ENCODE data around the gene KRT33B. TPM values are rescaled to one million over a fixed set of nuclear protein-coding genes. Genes with fewer than 3 reads are reported as not detected.

The KRT33B gene
- total RNA-seq, 1 donor from 2014 or later: not detected

DNA sequence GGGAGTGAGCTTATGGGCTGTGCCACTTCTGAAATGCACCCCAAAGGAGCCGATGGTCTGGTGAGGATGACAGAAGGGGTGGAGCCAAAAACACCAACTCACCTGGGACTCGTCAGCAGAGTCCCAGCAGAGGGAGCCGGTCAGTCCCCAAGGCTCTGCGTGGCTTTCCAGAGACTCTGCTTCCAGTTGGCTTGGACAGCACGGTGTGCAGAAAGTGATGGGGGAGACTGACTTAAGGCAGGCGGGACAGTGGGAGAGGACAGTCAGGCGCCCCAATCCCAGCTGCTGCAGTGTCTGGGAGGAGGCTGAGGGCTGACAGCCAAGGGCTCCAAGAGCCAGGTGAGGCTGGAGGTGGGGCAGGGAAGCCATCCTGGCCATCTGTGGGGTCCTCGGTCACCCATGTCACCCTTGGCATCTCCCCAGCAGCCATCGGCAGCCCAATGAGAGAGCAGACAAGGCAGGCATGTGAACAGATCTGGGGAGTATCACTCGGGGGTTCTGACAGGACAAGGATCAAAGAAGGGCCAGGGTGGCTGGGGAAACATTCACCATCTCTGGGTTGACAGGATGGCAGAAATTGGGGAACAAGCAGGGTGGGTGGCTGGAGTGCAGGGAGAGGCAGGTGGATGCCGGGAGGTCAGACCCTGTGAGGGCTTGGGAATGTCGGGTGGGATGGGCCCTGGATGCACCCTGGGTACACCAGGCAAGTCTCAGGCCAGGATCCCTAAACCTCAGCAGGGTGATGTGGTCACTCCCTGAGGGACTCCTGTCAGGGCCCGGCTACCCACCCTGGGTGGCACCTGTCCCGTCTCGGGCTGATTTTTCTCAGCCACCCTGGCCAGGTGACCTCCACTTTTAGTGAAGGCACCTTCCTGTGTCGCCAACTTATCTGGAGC is 45.2 kb downstream of the KRT33B start:
- no peaks in the 10 kb centered on the region for H3K4me1 Mint-ChIP-seq
- H3K4me3 Mint-ChIP-seq: no peak overlapping the region
- TF ChIP-seq CTCF (IDR thresholded peaks at IDR 0.05): no peak
- CTCF ChIA-PET: interaction anchor here (1.3 kb wide), 1 partner anchor 414 kb away, joined by 3 read pairs; no protein-coding TSS in a partner anchor
- H3K27ac Mint-ChIP-seq: no peak overlapping the region
- H3K36me3 Mint-ChIP-seq (ENCODE audit: low read depth): no peaks in the 10 kb centered on the region
- intact Hi-C loops (cut with micrococcal nuclease): loop anchor here (5.0 kb wide), 3 partner anchors 202 to 702 kb away; partner anchors contain the start of gene KRTAP4-12
- no peaks in the 10 kb centered on the region for H3K27me3 Mint-ChIP-seq
- POLR2A ChIA-PET: no interaction called here
- H3K9me3 Mint-ChIP-seq: peaks cover 13% of the 10 kb centered on the region
- ATAC-seq (ENCODE audit: low read depth) (no peak), DNase-seq (no peak)

DNA sequence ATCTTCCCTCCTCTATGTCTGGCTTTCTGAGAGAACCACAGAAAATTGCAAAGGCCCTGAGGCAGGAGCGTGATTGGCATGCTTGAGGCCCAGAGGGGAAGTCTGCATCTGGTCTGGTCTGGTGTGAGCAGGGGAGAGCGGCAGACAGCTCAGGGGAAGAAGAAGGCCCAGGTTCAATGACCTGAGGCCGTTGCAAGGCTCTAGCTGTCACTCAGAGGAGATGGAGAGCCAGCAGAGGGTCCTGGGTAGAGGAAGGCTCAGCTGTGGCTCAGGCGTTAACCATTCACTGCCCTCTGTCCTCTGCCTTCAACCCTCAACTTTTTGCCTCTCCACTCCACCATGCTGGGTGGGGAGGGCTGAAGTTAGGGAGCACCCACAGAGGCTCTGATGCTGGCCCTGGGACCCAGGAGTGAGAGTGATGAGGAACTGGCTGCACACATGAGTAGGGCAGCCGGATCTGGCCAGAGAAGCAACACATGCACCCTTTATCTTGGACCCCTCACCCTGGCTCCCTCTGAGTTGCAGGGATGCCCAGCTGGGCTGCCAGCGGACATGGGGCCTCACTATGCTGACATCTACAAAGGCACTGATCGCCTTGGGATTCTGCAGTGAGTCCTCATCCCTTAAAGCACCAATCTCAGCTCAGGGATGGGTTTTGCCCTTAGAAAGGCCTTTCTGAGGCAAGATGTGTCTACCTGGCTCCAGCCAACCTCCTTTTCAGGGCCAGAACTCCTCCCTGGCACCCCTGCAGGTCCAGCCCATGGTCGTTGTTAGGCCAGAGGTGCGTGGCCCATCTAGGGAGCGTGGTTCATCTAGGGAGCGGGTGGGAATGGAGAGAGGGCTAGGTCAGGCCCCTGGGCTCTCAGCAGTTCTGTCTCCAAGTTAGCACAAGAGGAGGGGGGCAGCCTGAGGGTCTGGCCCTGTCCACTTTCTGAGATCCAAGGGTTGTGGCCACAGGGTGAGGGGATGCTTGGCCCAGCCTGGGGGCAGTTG is 46.4 kb downstream of the KRT33B start:
- Mint-ChIP-seq H3K9me3 (peaks cover 13% of the 10 kb centered on the region), H3K4me3 (no peak overlapping the region), H3K36me3 (ENCODE audit: low read depth) (no peaks in the 10 kb centered on the region), H3K27ac (no peak overlapping the region), H3K4me1 (no peaks in the 10 kb centered on the region), H3K27me3 (no peaks in the 10 kb centered on the region)
- ATAC-seq (ENCODE audit: low read depth) (no peak), DNase-seq (no peak)
- no peak for TF ChIP-seq CTCF (IDR thresholded peaks at IDR 0.05)
- CTCF ChIA-PET: interaction anchor here (0.7 to 2.6 kb wide), 16 partner anchors 8 to 703 kb away, joined by 3 to 13 read pairs (median 4); no protein-coding TSS in a partner anchor
- intact Hi-C loops (cut with micrococcal nuclease): loop anchor here (1.0 to 5.0 kb wide), 4 partner anchors 201 to 701 kb away; partner anchors contain the start of gene KRTAP4-12
- POLR2A ChIA-PET: interaction anchor here (1.2 kb wide), 4 partner anchors 15 to 707 kb away, joined by 3 to 5 read pairs (median 4); partner anchors contain the start of gene KRTAP16-1

GRCh38 chr17:41322094-41322902 is 47.3 kb downstream of the KRT33B start:
- ChIA-PET POLR2A (interaction anchor here (1.2 kb wide), 4 partner anchors 14 to 706 kb away, joined by 3 to 5 read pairs (median 4); partner anchors contain the start of gene KRTAP16-1), CTCF (interaction anchor here (0.6 to 2.6 kb wide), 19 partner anchors 8 to 905 kb away, joined by 3 to 13 read pairs (median 3); partner anchors contain the start of genes KRTAP16-1 and TOP2A)
- intact Hi-C loops (cut with micrococcal nuclease): loop anchor here (1.0 to 5.0 kb wide), 4 partner anchors 200 to 700 kb away; partner anchors contain the start of gene KRTAP4-12
- Mint-ChIP-seq H3K36me3 (ENCODE audit: low read depth) (no peaks in the 10 kb centered on the region), H3K4me3 (no peak overlapping the region), H3K27ac (no peak overlapping the region), H3K27me3 (no peaks in the 10 kb centered on the region), H3K9me3 (peaks cover 13% of the 10 kb centered on the region), H3K4me1 (no peaks in the 10 kb centered on the region)
- ATAC-seq (ENCODE audit: low read depth) (peak; percentile 67), DNase-seq (no peak)
- TF ChIP-seq CTCF (IDR thresholded peaks at IDR 0.05): no peak

GRCh38 chr17:41318231-41318630 is 51.4 kb downstream of the KRT33B start:
- no peak for TF ChIP-seq CTCF (IDR thresholded peaks at IDR 0.05)
- Mint-ChIP-seq H3K9me3 (peaks cover 13% of the 10 kb centered on the region), H3K27ac (no peak overlapping the region), H3K27me3 (peaks cover 15% of the 10 kb centered on the region), H3K36me3 (ENCODE audit: low read depth) (no peaks in the 10 kb centered on the region), H3K4me3 (no peak overlapping the region), H3K4me1 (no peaks in the 10 kb centered on the region)
- ChIA-PET CTCF (no interaction called here), POLR2A (no interaction called here)
- DNase-seq: no peak
- intact Hi-C loops (cut with micrococcal nuclease): no loop called here
- ATAC-seq (ENCODE audit: low read depth): no peak
